BE2C (cell line): ENCODE data around the gene NR4A3.

Experiments used
- DNase-seq: peaks from one replicate; pipeline ENCODE4 v3.0.0-alpha.2; 2020
- H3K27me3 ChIP-seq: fragments of 250-450 bp; sonication (Bioruptor Pico); 2 replicates; pipeline ENCODE4 v1.5.1; 2020; ENCODE audit warnings: mild to moderate bottlenecking
- H3K36me3 ChIP-seq: fragments of 250-450 bp; sonication (Bioruptor Pico); 2 replicates; pipeline ENCODE4 v1.5.1; 2020; ENCODE audit warnings: mild to moderate bottlenecking
- H3K4me1 ChIP-seq: fragments of 250-450 bp; sonication (Bioruptor Pico); 2 replicates; pipeline ENCODE4 v1.5.1; 2020
- H3K4me3 ChIP-seq: 2 replicates; pipeline ENCODE4 v1.5.1; 2011; ENCODE audit warnings: low read depth, low read length
- H3K9me3 ChIP-seq: fragments of 250-450 bp; sonication (Bioruptor Pico); 2 replicates; pipeline ENCODE4 v1.5.1; 2020
- TF ChIP-seq, protein P1 (sequence below): IDR thresholded peaks from 2 replicates; pipeline ENCODE4 v1.5.1; 2012; ENCODE audit warnings: mild to moderate bottlenecking, low read depth, low read length

The NR4A3 gene

GRCh38 chr9:99885747-99886146 is 64.1 kb downstream of the NR4A3 start:
- H3K27me3 ChIP-seq, result no peaks in the 10 kb centered on the region
- no peaks in the 10 kb centered on the region for H3K36me3 ChIP-seq
- DNase-seq, result no peak
- H3K9me3 ChIP-seq, result no peaks in the 10 kb centered on the region
- TF ChIP-seq, protein P1, sequence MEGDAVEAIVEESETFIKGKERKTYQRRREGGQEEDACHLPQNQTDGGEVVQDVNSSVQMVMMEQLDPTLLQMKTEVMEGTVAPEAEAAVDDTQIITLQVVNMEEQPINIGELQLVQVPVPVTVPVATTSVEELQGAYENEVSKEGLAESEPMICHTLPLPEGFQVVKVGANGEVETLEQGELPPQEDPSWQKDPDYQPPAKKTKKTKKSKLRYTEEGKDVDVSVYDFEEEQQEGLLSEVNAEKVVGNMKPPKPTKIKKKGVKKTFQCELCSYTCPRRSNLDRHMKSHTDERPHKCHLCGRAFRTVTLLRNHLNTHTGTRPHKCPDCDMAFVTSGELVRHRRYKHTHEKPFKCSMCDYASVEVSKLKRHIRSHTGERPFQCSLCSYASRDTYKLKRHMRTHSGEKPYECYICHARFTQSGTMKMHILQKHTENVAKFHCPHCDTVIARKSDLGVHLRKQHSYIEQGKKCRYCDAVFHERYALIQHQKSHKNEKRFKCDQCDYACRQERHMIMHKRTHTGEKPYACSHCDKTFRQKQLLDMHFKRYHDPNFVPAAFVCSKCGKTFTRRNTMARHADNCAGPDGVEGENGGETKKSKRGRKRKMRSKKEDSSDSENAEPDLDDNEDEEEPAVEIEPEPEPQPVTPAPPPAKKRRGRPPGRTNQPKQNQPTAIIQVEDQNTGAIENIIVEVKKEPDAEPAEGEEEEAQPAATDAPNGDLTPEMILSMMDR, result no peak
- no peak overlapping the region for H3K4me3 ChIP-seq
- no peaks in the 10 kb centered on the region for H3K4me1 ChIP-seq

DNA sequence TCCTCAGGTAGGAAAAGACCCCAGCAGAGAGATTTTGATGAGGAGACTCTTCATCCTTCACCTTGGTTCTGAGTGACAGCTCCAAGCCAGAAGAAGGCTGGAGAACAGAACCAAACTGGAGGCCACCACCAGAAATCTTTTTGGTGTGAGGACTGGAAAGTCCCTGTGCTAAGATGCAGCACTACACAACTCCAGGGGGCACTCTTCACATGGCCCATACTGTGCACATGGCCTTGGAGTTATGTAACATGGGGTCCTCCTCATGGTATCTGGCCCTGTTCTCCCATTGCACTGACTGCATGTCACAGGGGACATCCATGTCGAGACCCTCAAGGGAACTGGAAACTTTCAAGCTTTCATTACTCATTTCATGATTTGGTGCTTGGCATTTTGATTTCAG is 67.4 kb downstream of the NR4A3 start:
- no peak overlapping the region for H3K4me3 ChIP-seq
- H3K36me3 ChIP-seq, result no peaks in the 10 kb centered on the region
- H3K9me3 ChIP-seq, result no peaks in the 10 kb centered on the region
- H3K4me1 ChIP-seq, result no peaks in the 10 kb centered on the region
- TF ChIP-seq, protein P1, result peak; percentile 7; the same call in 1 of the 2 replicates
- H3K27me3 ChIP-seq, result no peaks in the 10 kb centered on the region; the same call in 1 of the 2 replicates
- DNase-seq, result no peak

DNA sequence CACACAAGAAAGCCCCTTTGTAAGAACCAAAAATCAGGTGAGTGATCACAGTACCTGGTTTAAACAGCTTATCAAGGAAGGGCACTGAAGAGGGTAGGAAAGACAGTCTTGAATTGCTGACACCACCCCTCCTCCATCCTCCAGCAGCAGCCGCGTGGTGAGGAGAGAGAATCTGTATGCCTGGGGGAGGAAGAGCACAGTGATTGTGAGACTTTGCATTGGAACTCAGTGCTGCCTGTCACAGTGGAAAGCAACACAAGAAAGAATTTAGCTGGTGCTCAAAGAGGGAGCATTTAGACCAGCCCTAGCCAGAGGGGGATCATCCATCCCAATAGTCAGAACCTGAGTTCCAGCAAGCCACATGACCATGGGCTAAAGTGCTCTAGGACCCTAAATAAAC is 73.1 kb downstream of the NR4A3 start:
- Histone ChIP-seq H3K27me3 (no peaks in the 10 kb centered on the region; the same call in 1 of the 2 replicates), H3K9me3 (no peaks in the 10 kb centered on the region), H3K4me3 (no peak overlapping the region), H3K36me3 (no peaks in the 10 kb centered on the region), H3K4me1 (no peaks in the 10 kb centered on the region)
- no peak for DNase-seq
- TF ChIP-seq, protein P1, result no peak

GRCh38 chr9:99895510-99895909 is 73.8 kb downstream of the NR4A3 start:
- no peak for DNase-seq
- TF ChIP-seq, protein P1, result no peak
- Histone ChIP-seq H3K36me3 (no peaks in the 10 kb centered on the region), H3K9me3 (no peaks in the 10 kb centered on the region), H3K27me3 (peaks cover 4% of the 10 kb centered on the region), H3K4me3 (no peak overlapping the region), H3K4me1 (no peaks in the 10 kb centered on the region)

GRCh38 chr9:99896119-99896518 is 74.4 kb downstream of the NR4A3 start:
- H3K36me3 ChIP-seq, result no peaks in the 10 kb centered on the region
- DNase-seq, result no peak
- peaks cover 5% of the 10 kb centered on the region for H3K27me3 ChIP-seq
- no peak overlapping the region for H3K4me3 ChIP-seq
- no peaks in the 10 kb centered on the region for H3K4me1 ChIP-seq
- TF ChIP-seq, protein P1, result no peak
- H3K9me3 ChIP-seq, result no peaks in the 10 kb centered on the region

DNA sequence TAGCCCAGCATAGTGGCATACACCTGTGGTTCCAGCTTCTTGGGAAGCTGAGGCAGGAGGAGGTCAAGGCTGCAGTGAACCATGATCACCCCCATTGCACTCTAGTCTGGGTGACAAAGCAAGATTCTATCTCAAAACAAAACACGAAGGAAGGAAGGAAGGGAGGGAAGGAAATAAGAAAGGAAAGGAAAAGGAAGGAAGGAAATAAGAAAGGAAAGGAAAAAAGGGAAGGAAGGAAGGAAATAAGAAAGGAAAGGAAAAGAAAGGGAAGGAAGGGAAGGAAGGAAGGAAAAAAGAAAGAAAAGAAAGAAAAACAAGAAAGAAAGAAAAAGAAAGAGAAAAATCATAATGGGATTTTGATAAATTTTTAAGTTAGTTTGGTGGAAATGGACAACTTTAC is 81.7 kb downstream of the NR4A3 start:
- H3K36me3 ChIP-seq, result no peaks in the 10 kb centered on the region
- DNase-seq, result no peak
- no peaks in the 10 kb centered on the region for H3K9me3 ChIP-seq
- peaks cover 5% of the 10 kb centered on the region for H3K27me3 ChIP-seq
- TF ChIP-seq, protein P1, result no peak
- no peaks in the 10 kb centered on the region for H3K4me1 ChIP-seq
- H3K4me3 ChIP-seq, result no peak overlapping the region
